Measurements from ENCODE around the gene TFB1M.

DNA sequence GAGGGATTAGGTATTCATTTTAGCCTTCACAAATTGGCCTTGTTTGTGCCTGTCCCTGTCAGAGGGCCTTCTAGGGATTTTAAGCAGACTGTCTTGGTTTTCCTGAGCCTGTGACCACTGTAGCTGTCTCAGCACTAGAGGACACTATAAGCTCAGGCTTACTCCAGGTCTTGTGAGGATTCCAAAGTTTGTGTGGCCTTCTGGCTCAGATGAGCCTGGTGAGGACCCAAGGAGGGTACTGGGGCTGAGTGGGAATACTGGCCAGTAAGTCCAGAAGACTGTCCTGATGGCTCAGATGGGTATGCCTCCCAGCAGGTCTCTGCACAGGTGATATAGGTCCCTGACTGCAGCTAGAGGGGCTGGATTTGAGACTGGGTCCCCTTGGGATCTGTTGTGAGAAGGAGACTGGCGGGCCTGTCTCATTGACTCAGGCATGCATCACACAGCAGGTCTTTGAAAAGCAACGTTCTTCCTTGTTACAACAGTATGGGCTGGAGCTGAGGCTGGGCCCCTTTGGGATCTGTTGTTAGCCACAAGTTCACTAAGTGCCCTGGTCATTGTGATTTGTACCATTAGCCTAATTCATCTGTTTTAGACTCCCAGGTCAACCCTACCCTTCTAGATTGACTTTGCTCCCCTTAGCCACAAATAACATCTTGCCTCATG lies 26.3 kb upstream of the TFB1M start:
- TF ChIP-seq POLR2AphosphoS5 (IDR thresholded peaks at IDR 0.05; ENCODE audit: low read depth, low read length) (no peak), TAF1 (IDR thresholded peaks at IDR 0.05; ENCODE audit: borderline replicate concordance, insufficient read depth, low read length) (no peak)
